ENCODE results near the gene UQCR11. TPM values are rescaled to one million over a fixed set of nuclear protein-coding genes. Genes with fewer than 3 reads are reported as not detected.
A peak's percentile ranks its signal among the peaks of the same experiment; 100 is the strongest.

The UQCR11 gene
- total and polyA plus RNA-seq, 2 of the 4 experiments (the other 2 are of a cell fraction): 29.2 to 177 TPM

GRCh38 chr19:1568320-1569019 is 36.8 kb downstream of the UQCR11 start, which contains the start of gene MEX3D:
MEX3D (minus strand) TSS chr19:1568325; CDS start chr19:1568058, 267 bp downstream.
- H3K4me3 ChIP-seq (ENCODE audit: insufficient read depth, low read depth, low read length): peak within 1 kb of the TSS; percentile 97
- peak within 1 kb of the TSS in 1 of 2 experiments; percentile 40; a peak in 2 of 4 replicates for H4K8ac ChIP-seq (ENCODE audit: low read depth in 2 of 2, low read length in 2 of 2)
- H3K9ac ChIP-seq (ENCODE audit: low read depth, low read length): peak within 1 kb of the TSS; percentile 98
- in situ Hi-C loops (cut with MboI; ENCODE audit: low sequenced_read_pairs): no loop called here
- POLR2A ChIA-PET (ENCODE audit: unreplicated experiment): interaction anchor here (0.6 kb wide), 1 partner anchor 13 kb away, joined by 5 read pairs; no protein-coding TSS in a partner anchor
- H3K4me2 ChIP-seq (ENCODE audit: low read depth, low read length): peak within 1 kb of the TSS; percentile 77
- H2BK120ac ChIP-seq (ENCODE audit: low read depth, low read length): no peak within 1 kb of the TSS
- peak within 1 kb of the TSS; percentile 91 for H2BK5ac ChIP-seq (ENCODE audit: low read depth, low read length, poor library complexity, severe bottlenecking)
- no TSS peak for BruUV-seq (replicated peaks)
- peak within 1 kb of the TSS; percentile 17; the same call in 1 of the 2 replicates for H3K23ac ChIP-seq (ENCODE audit: low read depth, low read length)
- intact Hi-C loops (cut with micrococcal nuclease): loop anchor here (10.0 kb wide), 1 partner anchor 986 kb away; no protein-coding TSS in a partner anchor
- dilution Hi-C loops (cut with HindIII; ENCODE audit: low sequenced_read_pairs, unreplicated experiment): no loop called here
- peak within 1 kb of the TSS; percentile 58 for H4K91ac ChIP-seq (ENCODE audit: insufficient read depth, low read depth, low read length)
- no peaks in the 10 kb centered on the region; the same call in 1 of the 2 replicates for H3K27me3 ChIP-seq (ENCODE audit: control insufficient read depth, insufficient read depth, low read length)
- peaks cover 8% of the 10 kb centered on the region for H3K4me1 ChIP-seq (ENCODE audit: control insufficient read depth, insufficient read depth, low read length)
- H4K20me1 ChIP-seq (ENCODE audit: insufficient read depth, low read length): peaks cover 39% of the 10 kb centered on the region
- H4K5ac ChIP-seq (ENCODE audit: low read depth, low read length): peak within 1 kb of the TSS; percentile 84; the same call in 1 of the 2 replicates
- H2BK15ac ChIP-seq (ENCODE audit: low read depth, low read length): no peak within 1 kb of the TSS
- H3K4ac ChIP-seq (ENCODE audit: low read depth, low read length): peak within 1 kb of the TSS; percentile 95; the same call in 1 of the 2 replicates
- H3K14ac ChIP-seq (replicated peaks; ENCODE audit: low read depth, low read length): 0 out of 2 replicates have a peak within 1 kb of the TSS, but pooled peaks have one; percentile 31
- peak within 1 kb of the TSS; percentile 95 for H3K27ac ChIP-seq (ENCODE audit: insufficient read depth, low read length)
- ATAC-seq (ENCODE audit: low read depth): peak; percentile 74
- peak within 1 kb of the TSS; percentile 87 for H2AFZ ChIP-seq (replicated peaks; ENCODE audit: low read length, poor library complexity)
- peak within 1 kb of the TSS; percentile 52; the same call in 1 of the 2 replicates for H3K56ac ChIP-seq (ENCODE audit: extremely low read depth, insufficient read depth, low read length)
- peak within 1 kb of the TSS; percentile 78; the same call in 1 of the 2 replicates for H3K18ac ChIP-seq (ENCODE audit: low read depth, low read length)
- H2AK5ac ChIP-seq (ENCODE audit: low read depth, low read length): peak within 1 kb of the TSS; percentile 81
- peaks cover 0 to 21% of the 10 kb centered on the region in 2 experiments; a peak in 2 of 4 replicates for H3K79me1 ChIP-seq (ENCODE audit: low read depth in 1 of 2, low read length in 2 of 2)
- peaks cover 3% of the 10 kb centered on the region; the same call in 1 of the 2 replicates for H3K36me3 ChIP-seq (ENCODE audit: control insufficient read depth, insufficient read depth, low read length)
- no peaks in the 10 kb centered on the region for H3K9me3 ChIP-seq (ENCODE audit: control insufficient read depth, insufficient read depth, low read length)
- H3K9me1 ChIP-seq (ENCODE audit: insufficient read depth, low read length): peaks cover 7% of the 10 kb centered on the region
- CTCF ChIA-PET: no interaction called here
- no peak within 1 kb of the TSS for H2BK20ac ChIP-seq (ENCODE audit: low read depth, low read length)
- H2AK9ac ChIP-seq (replicated peaks; ENCODE audit: low read depth, low read length, poor library complexity): peak within 1 kb of the TSS; percentile 100
- WGBS, 2 experiments (ENCODE audit: extremely low coverage in 2 of 2, insufficient read length in 1 of 2): 8% methylated on average over 36 of the region's 63 CpGs; no CpG with 5 or more reads in 1 of the 2 experiments
- peak; percentile 49 for DNase-seq
- TF ChIP-seq RFX5 (IDR thresholded peaks at IDR 0.05; ENCODE audit: low read depth, low read length): no peak
- peak; percentile 74; the same call in 1 of the 2 replicates for TF ChIP-seq MAZ (IDR thresholded peaks at IDR 0.05; ENCODE audit: borderline replicate concordance, low read depth, low read length)
- TF ChIP-seq MXI1 (IDR thresholded peaks at IDR 0.05; ENCODE audit: borderline replicate concordance, low read depth, low read length): peak; percentile 56; the same call in 1 of the 2 replicates
- TF ChIP-seq USF2 (IDR thresholded peaks at IDR 0.05; ENCODE audit: low read depth, low read length): peak; percentile 91
- TF ChIP-seq BHLHE40 (IDR thresholded peaks at IDR 0.05; ENCODE audit: low read depth, low read length): peak; percentile 94
- no peak for TF ChIP-seq CHD1 (IDR thresholded peaks at IDR 0.05; ENCODE audit: low read depth, low read length)
- no peak for TF ChIP-seq RCOR1 (IDR thresholded peaks at IDR 0.05; ENCODE audit: insufficient replicate concordance, low read length)
- no peak for TF ChIP-seq SMC3 (IDR thresholded peaks at IDR 0.05; ENCODE audit: low read depth, low read length)
- TF ChIP-seq CTCF (conservative IDR thresholded peaks at IDR 0.05; ENCODE audit: low read depth, low read length): no peak
- no peak for TF ChIP-seq MAFK (IDR thresholded peaks at IDR 0.05; ENCODE audit: low read depth, low read length)
- no peak for TF ChIP-seq NFE2L2 (IDR thresholded peaks at IDR 0.05; ENCODE audit: low read depth, low read length)
- no peak for TF ChIP-seq CEBPB (IDR thresholded peaks at IDR 0.05; ENCODE audit: low read depth, low read length)
- TF ChIP-seq ELK1 (IDR thresholded peaks at IDR 0.05; ENCODE audit: borderline replicate concordance, low read depth, low read length): no peak

Data from IMR-90 (cell line).